H7 (cell line): ENCODE measurements around the gene CCDC80. TPM values are rescaled to one million over a fixed set of nuclear protein-coding genes. Genes with fewer than 3 reads are reported as not detected.
"Not testable (repeated sequence)": the region's sequence is repeated elsewhere in the genome, so short reads cannot be mapped to it uniquely, and the experiment has no call there.

Source experiments
- DNase-seq: peaks from one replicate; pipeline ENCODE4 v3.0.0; 2012
- H3K27me3 ChIP-seq: 2 replicates; pipeline ENCODE4 v1.6.0; 2011; ENCODE audit warnings: mild to moderate bottlenecking, low read length; ENCODE audit not compliant: control insufficient read depth, insufficient read depth
- H3K36me3 ChIP-seq: replicated peaks from 2 replicates; pipeline ENCODE4 v1.5.1; 2011; ENCODE audit warnings: low read length; ENCODE audit not compliant: control insufficient read depth, insufficient read depth
- H3K4me3 ChIP-seq: 2 replicates; pipeline ENCODE4 v1.5.1; 2011; ENCODE audit warnings: low read depth, mild to moderate bottlenecking, control low read depth, low read length, moderate library complexity; ENCODE audit not compliant: insufficient read depth
- total RNA-seq: library from RNA; depleted of rRNA; stranded (reverse); fragments of >200 nt; shearing (Covaris generic); gene quantifications from 2 replicates; pipeline ENCODE4 v1.2.3, GENCODE V29; 2014; rRNA removed

CCDC80 gene
- total RNA-seq, 1 experiment from 2014 or later = 17.2 TPM

DNA sequence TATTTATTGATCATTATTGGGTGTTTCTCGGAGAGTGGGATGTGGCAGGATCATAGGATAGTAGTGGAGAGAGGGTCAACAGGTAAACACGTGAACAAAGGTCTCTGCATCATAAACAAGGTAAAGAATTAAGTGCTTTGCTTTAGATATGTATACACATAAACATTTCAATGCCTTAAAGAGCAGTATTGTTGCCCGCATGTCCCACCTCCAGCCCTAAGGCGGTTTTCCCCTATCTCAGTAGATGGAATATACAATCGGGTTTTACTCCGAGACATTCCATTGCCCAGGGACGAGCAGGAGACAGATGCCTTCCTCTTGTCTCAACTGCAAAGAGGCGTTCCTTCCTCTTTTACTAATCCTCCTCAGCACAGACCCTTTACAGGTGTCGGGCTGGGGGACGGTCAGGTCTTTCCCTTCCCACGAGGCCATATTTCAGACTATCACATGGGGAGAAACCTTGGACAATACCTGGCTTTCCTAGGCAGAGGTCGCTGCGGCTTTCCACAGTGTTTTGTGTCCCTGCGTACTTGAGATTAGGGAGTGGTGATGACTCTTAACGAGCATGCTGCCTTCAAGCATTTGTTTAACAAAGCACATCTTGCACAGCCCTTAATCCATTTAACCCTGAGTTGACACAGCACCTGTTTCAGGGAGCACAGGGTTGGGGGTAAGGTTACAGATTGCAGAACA is 76.5 kb downstream of the CCDC80 start:
- not testable (repeated sequence) for H3K36me3 ChIP-seq, H3K4me3 ChIP-seq, H3K27me3 ChIP-seq, DNase-seq

DNA sequence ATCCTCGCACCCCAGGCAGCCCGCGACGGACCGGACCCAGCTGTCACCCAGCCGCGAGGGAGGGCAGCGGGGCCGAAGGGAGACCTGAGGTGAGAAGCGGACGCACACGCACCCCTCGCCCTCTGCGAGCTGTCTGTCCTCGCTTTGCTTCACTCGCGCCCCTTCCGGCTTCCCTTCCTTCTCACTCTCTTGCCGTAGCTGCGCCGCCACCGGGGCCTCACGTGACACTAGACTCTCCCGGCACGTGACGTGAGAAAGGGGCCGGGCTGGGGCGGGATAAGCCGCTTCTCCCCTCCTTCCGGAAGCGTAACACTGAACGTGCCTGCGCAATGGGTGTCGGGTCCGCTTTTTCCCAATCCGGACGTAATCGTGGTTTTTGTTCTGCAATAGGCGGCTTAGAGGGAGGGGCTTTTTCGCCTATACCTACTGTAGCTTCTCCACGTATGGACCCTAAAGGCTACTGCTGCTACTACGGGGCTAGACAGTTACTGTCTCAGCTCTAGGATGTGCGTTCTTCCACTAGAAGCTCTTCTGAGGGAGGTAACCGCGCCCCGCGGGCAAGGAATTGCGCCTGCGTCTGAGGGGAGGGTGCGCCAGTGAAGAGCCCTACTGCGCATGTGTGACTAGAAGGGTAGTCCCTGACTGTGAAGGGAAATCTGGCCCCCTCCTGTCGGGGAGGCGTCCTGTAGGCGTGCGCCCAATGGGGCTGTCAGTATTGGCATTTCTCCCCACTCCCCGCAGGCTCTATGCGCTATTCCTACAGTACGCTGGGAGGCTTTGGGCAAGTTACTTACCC is 79.0 kb downstream of the CCDC80 start, which contains the start of the genes ATG3 and SLC35A5:
TSS of gene ATG3 (minus strand) at position 229 of the 796 bp plus-strand sequence. CDS start 434 bp downstream, outside the sequence.
TSS of gene SLC35A5 (plus strand) at position 312 of the 796 bp plus-strand sequence. CDS start 1,359 bp downstream, outside the sequence.
- Histone ChIP-seq H3K36me3 (peaks cover 2% of the 10 kb centered on the region), H3K4me3 (peak within 1 kb of the TSS; percentile 99), H3K27me3 (no peaks in the 10 kb centered on the region)
- DNase-seq = peak; percentile 90

DNA sequence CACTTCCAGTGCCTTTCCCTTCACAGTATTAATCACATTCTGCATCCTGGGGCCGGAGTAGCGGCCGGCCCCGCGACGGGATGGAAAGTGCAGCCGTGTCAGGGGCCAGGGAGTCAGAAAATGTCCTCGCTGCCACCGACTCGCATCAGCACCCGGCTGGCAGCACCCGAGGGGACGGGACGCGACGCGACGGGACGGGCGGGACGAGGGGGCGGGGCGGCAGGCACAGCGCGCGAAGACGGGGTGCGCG is 79.5 kb downstream of the CCDC80 start:
- Histone ChIP-seq H3K4me3 (peak overlapping the region; percentile 99), H3K36me3 (peaks cover 2% of the 10 kb centered on the region), H3K27me3 (no peaks in the 10 kb centered on the region)
- DNase-seq = peak; percentile 79

DNA sequence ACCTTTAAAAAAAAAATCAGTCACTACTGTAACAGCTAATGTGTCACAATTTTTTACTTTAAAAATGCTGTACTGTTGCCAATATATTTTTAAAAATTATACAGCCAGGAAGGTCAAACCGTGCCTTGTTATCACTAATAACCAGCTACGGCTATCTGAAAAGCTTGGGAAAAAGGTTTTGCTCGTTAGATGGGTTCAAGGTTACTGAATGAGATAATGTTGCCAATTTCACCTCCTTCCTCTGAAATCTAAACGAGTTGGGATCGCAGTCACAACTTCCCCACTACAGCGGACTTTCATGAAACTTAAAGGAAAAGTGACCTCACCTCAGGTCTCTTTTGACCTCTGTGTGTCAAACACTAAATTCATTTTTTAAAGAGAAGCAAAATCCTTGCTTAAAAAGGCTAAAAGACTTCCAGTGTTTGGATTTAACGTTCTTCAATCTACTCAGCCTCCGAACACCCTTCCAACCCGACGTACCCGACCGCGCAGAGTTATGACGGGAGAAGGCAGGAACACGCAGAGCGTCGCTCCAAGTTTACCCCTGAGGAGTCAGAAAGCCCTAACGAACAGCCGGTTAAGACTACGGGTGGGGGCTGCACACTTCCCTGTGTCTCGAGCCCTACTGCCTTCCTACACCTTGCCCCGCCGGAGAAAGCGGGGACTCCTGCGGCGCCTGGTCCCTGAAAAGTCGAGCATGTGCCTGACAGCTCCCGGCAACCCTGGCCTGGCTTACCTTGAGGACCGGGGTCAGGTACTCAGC is 80.0 kb downstream of the CCDC80 start:
- Histone ChIP-seq H3K36me3 (peaks cover 1% of the 10 kb centered on the region), H3K27me3 (no peaks in the 10 kb centered on the region), H3K4me3 (peak overlapping the region; percentile 99)
- DNase-seq = peak; percentile 63

DNA sequence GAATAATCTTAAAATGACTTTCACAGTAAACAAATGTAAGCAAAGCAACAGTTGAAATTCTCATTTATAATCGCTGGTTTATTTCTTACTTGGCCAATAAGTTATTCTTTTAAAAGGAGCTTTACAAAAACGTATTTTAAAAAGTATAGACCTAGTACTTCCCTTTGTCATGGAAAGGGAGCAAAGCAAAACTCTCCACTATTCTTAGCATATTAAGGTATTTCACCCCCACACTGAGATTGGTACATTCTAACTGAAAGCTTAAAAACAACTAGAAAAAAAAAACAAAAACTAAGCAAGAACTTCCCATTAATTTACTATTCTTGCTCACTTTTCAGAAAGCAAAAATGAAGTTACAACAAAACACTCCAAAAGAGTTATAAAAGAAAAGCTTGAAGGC is 80.6 kb downstream of the CCDC80 start:
- Histone ChIP-seq H3K27me3 (no peaks in the 10 kb centered on the region), H3K36me3 (no peaks in the 10 kb centered on the region), H3K4me3 (peak overlapping the region; percentile 99)
- no peak for DNase-seq

DNA sequence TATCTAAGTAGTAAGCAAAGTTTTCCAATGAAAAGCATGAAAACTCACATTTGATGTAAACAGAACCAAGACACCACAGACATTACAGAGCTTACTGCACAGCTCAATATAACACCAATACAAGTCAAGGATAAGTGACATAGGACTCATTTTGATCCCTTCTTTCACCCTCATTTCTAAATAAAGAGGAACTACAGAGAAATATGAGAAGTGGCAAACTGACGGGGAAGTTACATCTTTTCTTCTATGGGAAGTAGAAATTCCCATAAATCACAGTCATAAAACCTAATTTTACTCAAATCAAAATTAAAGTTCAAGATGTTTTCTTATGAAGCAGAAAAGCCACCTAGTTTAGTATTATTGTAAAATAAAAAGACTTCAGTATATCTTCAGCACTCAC is 83.0 kb downstream of the CCDC80 start:
- Histone ChIP-seq H3K27me3 (no peaks in the 10 kb centered on the region), H3K36me3 (no peaks in the 10 kb centered on the region), H3K4me3 (no peak overlapping the region)
- no peak for DNase-seq

DNA sequence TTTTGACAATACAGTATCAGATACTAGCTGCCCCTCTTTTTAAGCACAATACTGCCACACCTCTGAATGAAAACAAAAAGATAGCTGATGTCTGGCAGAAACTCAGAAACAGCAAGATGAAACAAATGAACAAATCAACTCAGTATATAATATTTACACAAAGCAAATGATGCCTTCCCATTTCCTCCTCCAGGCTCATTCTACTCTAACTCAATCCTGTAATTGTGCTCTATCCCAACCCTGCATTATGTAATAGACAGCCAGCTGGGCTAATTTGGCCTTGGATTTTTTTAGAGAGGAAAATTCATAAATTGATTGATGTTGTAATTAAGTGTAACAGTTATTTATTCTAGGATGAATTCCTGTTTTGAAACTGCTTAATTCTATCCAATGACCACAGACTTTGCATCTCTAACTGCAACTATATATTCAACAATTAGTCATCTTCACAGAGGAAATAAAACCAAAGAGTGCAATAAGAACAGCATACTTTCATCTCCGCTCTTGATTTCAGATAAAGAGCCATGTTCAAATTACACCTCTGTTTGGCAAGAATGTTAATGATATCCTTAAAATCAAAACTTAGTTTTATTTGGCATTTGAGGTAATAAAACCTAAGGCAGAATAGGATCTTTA is 85.3 kb downstream of the CCDC80 start:
- DNase-seq = no peak

DNA sequence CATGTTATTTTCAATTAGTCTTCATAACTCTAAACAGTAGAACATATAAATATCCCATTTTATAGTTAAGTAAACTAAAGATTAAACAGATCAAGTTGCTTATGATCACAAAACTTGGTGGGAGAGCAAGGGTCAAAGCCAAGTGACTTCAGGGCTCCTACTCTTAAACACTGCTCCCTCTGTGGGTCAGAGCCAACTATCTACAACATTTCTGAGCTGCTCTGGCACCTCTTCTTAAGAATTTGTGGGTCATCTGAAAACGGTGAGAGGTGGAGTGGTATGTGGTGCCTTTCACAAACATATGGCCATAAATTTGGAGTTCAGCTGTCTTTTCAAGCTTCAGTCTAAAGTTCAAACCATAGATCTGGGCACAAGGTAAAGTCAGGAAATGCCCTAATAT is 90.1 kb downstream of the CCDC80 start:
- peak; percentile 34 for DNase-seq
- H3K36me3 ChIP-seq = peaks cover 5% of the 10 kb centered on the region
- no peaks in the 10 kb centered on the region for H3K27me3 ChIP-seq
- no peak overlapping the region for H3K4me3 ChIP-seq

More for the DNA sequence above, 85.3 kb downstream of the CCDC80 start:
- Histone ChIP-seq H3K4me3 (no peak overlapping the region), H3K27me3 (no peaks in the 10 kb centered on the region), H3K36me3 (no peaks in the 10 kb centered on the region)

Other genes with a start within 250 kb of the CCDC80 start
- gene BTLA, start 141.7 kb downstream of the CCDC80 start, total RNA-seq = not detected in 2 replicates
- gene ATG3, start 79.2 kb downstream of the CCDC80 start, total RNA-seq = 53.9 and 64.1 TPM in 2 replicates
- gene SLC35A5, start 79.1 kb downstream of the CCDC80 start, total RNA-seq = 44.4 and 51.5 TPM in 2 replicates
- gene CD200R1L, start 205.7 kb upstream of the CCDC80 start, total RNA-seq = not detected in 2 replicates